GM12878 (cell line): ENCODE results near the gene KRT6B. TPM values are rescaled to one million over a fixed set of nuclear protein-coding genes. Genes with fewer than 3 reads are reported as not detected.

Experiments used
- ATAC-seq: fragments of 200-7000 bp; cut with Tn5 transposase; 3 replicates; pipeline ENCODE4 v1.9.1; 2020; ENCODE audit warnings: mild to moderate bottlenecking, moderate library complexity
- BruUV-seq: library from RNA; stranded (reverse); fragments of 400-500 nt; replicated peaks from 2 replicates; lab custom pipeline; 2021; lab: Mats Ljungman, UMichigan
- CTCF ChIA-PET: fragments of 300-600 bp; sonication (Branson Sonifier 250); formaldehyde crosslinking; extraction: SDS; loops from one replicate; lab custom pipeline; 2021; ENCODE audit warnings: inconsistent platforms; lab: Yijun Ruan, JAX
- POLR2A ChIA-PET: fragments of 350-600 bp; formaldehyde crosslinking; extraction: SDS; loops from one replicate; lab custom pipeline; 2021; ENCODE audit warnings: inconsistent platforms; lab: Charles Lee
- RAD21 ChIA-PET: fragments of 300-600 bp; sonication (Branson Sonifier 250); formaldehyde crosslinking; loops from one replicate; lab custom pipeline; 2023; ENCODE audit warnings: antibody characterized with exemption; ENCODE audit not compliant: unreplicated experiment; lab: Charles Lee
- SMC1A ChIA-PET: fragments of 300-600 bp; sonication (Branson Sonifier 250); formaldehyde crosslinking; loops from one replicate; lab custom pipeline; 2023; ENCODE audit not compliant: unreplicated experiment, uncharacterized antibody; lab: Charles Lee
- DNase-seq: peaks from one replicate; pipeline ENCODE4 v3.0.0-alpha.2; 2011; ENCODE audit warnings: low read depth, low spot score
- FAIRE-seq: peaks from 3 replicates; lab custom pipeline; 2011; peaks lifted over from hg19 to GRCh38; lab: Jason Lieb, UNC
- H2AFZ ChIP-seq: 2 replicates; pipeline ENCODE4 v1.6.0; 2011; ENCODE audit warnings: low read depth, low read length, control low read depth; ENCODE audit not compliant: control insufficient read depth
- H3K27ac ChIP-seq: 2 replicates; pipeline ENCODE4 v1.5.1; 2011; ENCODE audit warnings: control low read depth; ENCODE audit not compliant: control insufficient read depth, insufficient read depth
- H3K27me3 ChIP-seq, 2 experiments: replicated peaks in 1 of 2; 2 replicates each; pipeline versions ENCODE4 v1.6.0 to v1.6.1; 2011; ENCODE audit warnings: low read length in 1 of 2; ENCODE audit not compliant: control insufficient read depth in 2 of 2, insufficient read depth in 2 of 2
- H3K36me3 ChIP-seq, 2 experiments: 2 replicates each; pipeline ENCODE4 v1.5.1; 2011; ENCODE audit warnings: low read length in 1 of 2; ENCODE audit not compliant: control insufficient read depth in 2 of 2, insufficient read depth in 2 of 2
- H3K4me1 ChIP-seq: 2 replicates; pipeline ENCODE4 v1.6.1; 2011; ENCODE audit warnings: mild to moderate bottlenecking, low read length, moderate library complexity, mixed read lengths; ENCODE audit not compliant: control insufficient read depth, insufficient read depth
- H3K4me2 ChIP-seq: 2 replicates; pipeline ENCODE4 v1.6.0; 2011; ENCODE audit warnings: control low read depth; ENCODE audit not compliant: control insufficient read depth, insufficient read depth
- H3K4me3 ChIP-seq: fragments of 200-600 bp; sonication (generic); 2 replicates; pipeline ENCODE4 v1.5.1; 2016
- H3K79me2 ChIP-seq: 2 replicates; pipeline ENCODE4 v1.6.0; 2011; ENCODE audit warnings: low read length; ENCODE audit not compliant: control insufficient read depth, insufficient read depth
- H3K9ac ChIP-seq: 2 replicates; pipeline ENCODE4 v1.8.0; 2011; ENCODE audit warnings: low read length, control low read depth, mixed read lengths; ENCODE audit not compliant: control insufficient read depth, insufficient read depth
- H3K9me3 ChIP-seq: replicated peaks from 3 replicates; pipeline ENCODE4 v1.5.1; 2011; ENCODE audit warnings: mild to moderate bottlenecking, low read length; ENCODE audit not compliant: control insufficient read depth, insufficient read depth
- H4K20me1 ChIP-seq: 2 replicates; pipeline ENCODE4 v1.6.0; 2011; ENCODE audit not compliant: control insufficient read depth, insufficient read depth
- CEBPB ChIP-seq, 2 experiments: fragments of 150-350 bp in 1 of 2; IDR thresholded peaks; 2 replicates each; pipeline ENCODE4 v1.6.1; 2012 to 2014; ENCODE audit warnings: low read depth in 2 of 2, low read length in 2 of 2, borderline replicate concordance in 1 of 2, inconsistent platforms in 1 of 2
- GATAD2B ChIP-seq: fragments of 450-650 bp; conservative IDR thresholded peaks from 2 replicates; pipeline ENCODE4 v1.6.1; 2017; ENCODE audit warnings: low read depth, mild to moderate bottlenecking, moderate library complexity
- IKZF1 ChIP-seq: fragments of 450-650 bp; conservative IDR thresholded peaks from 2 replicates; pipeline ENCODE4 v1.6.1; 2017; ENCODE audit warnings: antibody characterized with exemption, mild to moderate bottlenecking
- IKZF2 ChIP-seq, 2 experiments: fragments of 450-650 bp; IDR thresholded peaks; 2 replicates each; pipeline ENCODE4 v1.6.1; 2017; ENCODE audit warnings: mild to moderate bottlenecking in 2 of 2, moderate library complexity in 2 of 2
- KAT2A ChIP-seq: conservative IDR thresholded peaks from 2 replicates; pipeline ENCODE4 v1.6.1; 2011; ENCODE audit warnings: low read depth, low read length; ENCODE audit not compliant: control insufficient read depth
- MTA2 ChIP-seq: fragments of 450-650 bp; IDR thresholded peaks from 2 replicates; pipeline ENCODE4 v1.6.1; 2016; ENCODE audit warnings: low read depth, mild to moderate bottlenecking, moderate library complexity
- MTA3 ChIP-seq: IDR thresholded peaks from 2 replicates; pipeline ENCODE4 v1.6.1; 2012; ENCODE audit warnings: low read length, inconsistent platforms, borderline replicate concordance
- TCF7 ChIP-seq: IDR thresholded peaks from 2 replicates; pipeline ENCODE4 v1.6.1; 2014; ENCODE audit warnings: antibody characterized with exemption, borderline replicate concordance
- ZBED1 ChIP-seq: IDR thresholded peaks from 2 replicates; pipeline ENCODE4 v1.6.1; 2016; ENCODE audit warnings: borderline replicate concordance
- ZNF384 ChIP-seq: IDR thresholded peaks from 2 replicates; pipeline ENCODE4 v1.6.1; 2012; ENCODE audit warnings: low read depth, mild to moderate bottlenecking, low read length, improper control_type of control experiment, borderline replicate concordance
- WGBS: methylation state at CpG from one replicate; pipeline ENCODE4 v1.1.6; 2016; ENCODE audit warnings: low lambda C conversion rate; ENCODE audit not compliant: insufficient replicate concordance, insufficient coverage; ENCODE audit errors: missing lambda C conversion rate; 5-methylcytosine and 5-hydroxymethylcytosine counted together
- in situ Hi-C: fragments of 300-500 bp; cut with MboI; formaldehyde crosslinking; loops from 9 replicates; pipeline ENCODE4 v1.14.3; 2018; ENCODE audit warnings: mixed read lengths
- intact Hi-C: fragments of 100-400 bp; cut with micrococcal nuclease; formaldehyde crosslinking; loops from one replicate; pipeline ENCODE4 v1.14.2; 2022; ENCODE audit not compliant: unreplicated experiment
- polyA plus RNA-seq, 11 experiments: library from polyadenylated mRNA; depleted of rRNA in 4 of 11; unstranded in 6 of 11; stranded (reverse) in 5 of 11; fragments of >200 nt; fragmentation: Nextera tagmentation in 4 of 11; fragmentation: Illumina TruSeq in 1 of 11; extraction: Ambion mirVana in 4 of 11; extraction: Trizol in 1 of 11; gene quantifications; 1 replicate in 1 of 11; 2 replicates in 10 of 11; pipeline versions ENCODE4 v1.2.1 to v1.2.3, GENCODE V29; 2011 to 2016; ENCODE audit warnings: inconsistent platforms in 2 of 11, missing spikeins in 2 of 11, low read depth in 1 of 11
- total RNA-seq, 4 experiments: library from RNA; depleted of rRNA in 3 of 4; stranded (reverse); fragments of >200 nt in 3 of 4; fragmentation: Illumina TruSeq in 1 of 4; extraction: Trizol in 1 of 4; gene quantifications; 2 replicates each; pipeline versions ENCODE4 v1.2.1 to v1.2.3, GENCODE V29; 2013 to 2021
- TF ChIP-seq, protein P1 (sequence below): fragments of 450-650 bp; IDR thresholded peaks from 2 replicates; pipeline ENCODE4 v1.6.1; 2016; ENCODE audit warnings: mild to moderate bottlenecking, moderate library complexity, borderline replicate concordance
- TF ChIP-seq, protein P2 (sequence below): fragments of 450-650 bp; IDR thresholded peaks from 2 replicates; pipeline ENCODE4 v1.6.1; 2016; ENCODE audit warnings: mild to moderate bottlenecking

Gene KRT6B
- total and polyA plus RNA-seq, 10 of the 15 experiments (the other 5 are each of a cell fraction or from before 2014, with no cell fraction given), result 0.07 TPM; not detected in 9

DNA sequence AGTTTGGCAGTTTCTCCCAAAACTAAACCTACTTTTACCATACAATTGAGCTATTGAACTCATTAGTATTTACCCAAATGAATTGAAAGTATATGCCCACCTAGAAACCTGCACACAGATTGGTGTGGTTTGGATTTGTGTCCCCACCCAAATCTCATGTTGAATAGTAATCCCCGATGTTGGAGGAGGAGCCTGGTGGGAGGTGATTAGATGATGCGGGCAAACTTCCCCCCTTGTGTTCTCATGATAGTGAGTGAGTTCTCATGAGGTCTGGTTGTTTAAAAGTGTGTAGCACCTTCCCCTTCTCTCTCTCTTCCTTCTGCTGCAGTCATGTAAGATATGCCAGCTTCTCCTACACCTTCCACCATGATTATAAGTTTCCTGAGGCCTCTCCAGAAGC lies 25.7 kb upstream of the KRT6B start:
- intact Hi-C loops, result no loop called here
- ChIA-PET SMC1A (interaction anchor here (1.1 kb wide), 1 partner anchor 215 kb away, joined by 3 read pairs; no protein-coding TSS in a partner anchor), CTCF (no interaction called here), RAD21 (no interaction called here), POLR2A (no interaction called here)
- ATAC-seq (no peak), DNase-seq (no peak), FAIRE-seq (no peak)
- H3K27ac ChIP-seq, result no peak overlapping the region
- no peaks in the 10 kb centered on the region for H3K36me3 ChIP-seq
- in situ Hi-C loops, result no loop called here
- no peaks in the 10 kb centered on the region for H4K20me1 ChIP-seq
- no peak for TF ChIP-seq MTA3
- TF ChIP-seq, protein P1, sequence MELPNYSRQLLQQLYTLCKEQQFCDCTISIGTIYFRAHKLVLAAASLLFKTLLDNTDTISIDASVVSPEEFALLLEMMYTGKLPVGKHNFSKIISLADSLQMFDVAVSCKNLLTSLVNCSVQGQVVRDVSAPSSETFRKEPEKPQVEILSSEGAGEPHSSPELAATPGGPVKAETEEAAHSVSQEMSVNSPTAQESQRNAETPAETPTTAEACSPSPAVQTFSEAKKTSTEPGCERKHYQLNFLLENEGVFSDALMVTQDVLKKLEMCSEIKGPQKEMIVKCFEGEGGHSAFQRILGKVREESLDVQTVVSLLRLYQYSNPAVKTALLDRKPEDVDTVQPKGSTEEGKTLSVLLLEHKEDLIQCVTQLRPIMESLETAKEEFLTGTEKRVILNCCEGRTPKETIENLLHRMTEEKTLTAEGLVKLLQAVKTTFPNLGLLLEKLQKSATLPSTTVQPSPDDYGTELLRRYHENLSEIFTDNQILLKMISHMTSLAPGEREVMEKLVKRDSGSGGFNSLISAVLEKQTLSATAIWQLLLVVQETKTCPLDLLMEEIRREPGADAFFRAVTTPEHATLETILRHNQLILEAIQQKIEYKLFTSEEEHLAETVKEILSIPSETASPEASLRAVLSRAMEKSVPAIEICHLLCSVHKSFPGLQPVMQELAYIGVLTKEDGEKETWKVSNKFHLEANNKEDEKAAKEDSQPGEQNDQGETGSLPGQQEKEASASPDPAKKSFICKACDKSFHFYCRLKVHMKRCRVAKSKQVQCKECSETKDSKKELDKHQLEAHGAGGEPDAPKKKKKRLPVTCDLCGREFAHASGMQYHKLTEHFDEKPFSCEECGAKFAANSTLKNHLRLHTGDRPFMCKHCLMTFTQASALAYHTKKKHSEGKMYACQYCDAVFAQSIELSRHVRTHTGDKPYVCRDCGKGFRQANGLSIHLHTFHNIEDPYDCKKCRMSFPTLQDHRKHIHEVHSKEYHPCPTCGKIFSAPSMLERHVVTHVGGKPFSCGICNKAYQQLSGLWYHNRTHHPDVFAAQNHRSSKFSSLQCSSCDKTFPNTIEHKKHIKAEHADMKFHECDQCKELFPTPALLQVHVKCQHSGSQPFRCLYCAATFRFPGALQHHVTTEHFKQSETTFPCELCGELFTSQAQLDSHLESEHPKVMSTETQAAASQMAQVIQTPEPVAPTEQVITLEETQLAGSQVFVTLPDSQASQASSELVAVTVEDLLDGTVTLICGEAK, result no peak
- no peak for TF ChIP-seq IKZF1
- no peak for TF ChIP-seq MTA2
- no peak for TF ChIP-seq ZNF384
- no peak for TF ChIP-seq GATAD2B
- TF ChIP-seq ZBED1, result no peak
- TF ChIP-seq KAT2A, result no peak
- TF ChIP-seq, protein P2, sequence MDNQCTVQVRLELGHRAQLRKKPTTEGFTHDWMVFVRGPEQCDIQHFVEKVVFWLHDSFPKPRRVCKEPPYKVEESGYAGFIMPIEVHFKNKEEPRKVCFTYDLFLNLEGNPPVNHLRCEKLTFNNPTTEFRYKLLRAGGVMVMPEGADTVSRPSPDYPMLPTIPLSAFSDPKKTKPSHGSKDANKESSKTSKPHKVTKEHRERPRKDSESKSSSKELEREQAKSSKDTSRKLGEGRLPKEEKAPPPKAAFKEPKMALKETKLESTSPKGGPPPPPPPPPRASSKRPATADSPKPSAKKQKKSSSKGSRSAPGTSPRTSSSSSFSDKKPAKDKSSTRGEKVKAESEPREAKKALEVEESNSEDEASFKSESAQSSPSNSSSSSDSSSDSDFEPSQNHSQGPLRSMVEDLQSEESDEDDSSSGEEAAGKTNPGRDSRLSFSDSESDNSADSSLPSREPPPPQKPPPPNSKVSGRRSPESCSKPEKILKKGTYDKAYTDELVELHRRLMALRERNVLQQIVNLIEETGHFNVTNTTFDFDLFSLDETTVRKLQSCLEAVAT, result no peak
- no peak for TF ChIP-seq CEBPB (IDR thresholded peaks at IDR 0.05; ENCODE audit: borderline replicate concordance in 1 of 2, low read depth in 2 of 2, low read length in 2 of 2)
- TF ChIP-seq IKZF2 (IDR thresholded peaks at IDR 0.05), result no peak
- TF ChIP-seq TCF7, result no peak
- no TSS peak for BruUV-seq
- no peaks in the 10 kb centered on the region for H3K27me3 ChIP-seq
- no peak overlapping the region for H2AFZ ChIP-seq
- H3K9me3 ChIP-seq, result no peaks in the 10 kb centered on the region; the same call in 2 of the 3 replicates
- no peaks in the 10 kb centered on the region for H3K4me1 ChIP-seq
- WGBS, result 28% methylated on average over 2 of the region's 2 CpGs
- no peak overlapping the region for H3K4me3 ChIP-seq
- H3K4me2 ChIP-seq, result no peak overlapping the region
- H3K9ac ChIP-seq, result no peak overlapping the region
- H3K79me2 ChIP-seq, result no peaks in the 10 kb centered on the region
